DND-41 (cell line): ENCODE data around the gene ZIC4.

Experiments
- EZH2 ChIP-seq: IDR thresholded peaks from 3 replicates; pipeline ENCODE4 v1.6.1; 2012; ENCODE audit warnings: borderline replicate concordance, low read depth, mild to moderate bottlenecking, moderate library complexity, low read length, inconsistent platforms; ENCODE audit not compliant: severe bottlenecking
- TF ChIP-seq, protein P1 (sequence below): IDR thresholded peaks from 2 replicates; pipeline ENCODE4 v1.5.1; 2012; ENCODE audit warnings: borderline replicate concordance, low read length, moderate library complexity, mild to moderate bottlenecking; ENCODE audit not compliant: poor library complexity, severe bottlenecking; ENCODE audit errors: extremely low read depth

DNA sequence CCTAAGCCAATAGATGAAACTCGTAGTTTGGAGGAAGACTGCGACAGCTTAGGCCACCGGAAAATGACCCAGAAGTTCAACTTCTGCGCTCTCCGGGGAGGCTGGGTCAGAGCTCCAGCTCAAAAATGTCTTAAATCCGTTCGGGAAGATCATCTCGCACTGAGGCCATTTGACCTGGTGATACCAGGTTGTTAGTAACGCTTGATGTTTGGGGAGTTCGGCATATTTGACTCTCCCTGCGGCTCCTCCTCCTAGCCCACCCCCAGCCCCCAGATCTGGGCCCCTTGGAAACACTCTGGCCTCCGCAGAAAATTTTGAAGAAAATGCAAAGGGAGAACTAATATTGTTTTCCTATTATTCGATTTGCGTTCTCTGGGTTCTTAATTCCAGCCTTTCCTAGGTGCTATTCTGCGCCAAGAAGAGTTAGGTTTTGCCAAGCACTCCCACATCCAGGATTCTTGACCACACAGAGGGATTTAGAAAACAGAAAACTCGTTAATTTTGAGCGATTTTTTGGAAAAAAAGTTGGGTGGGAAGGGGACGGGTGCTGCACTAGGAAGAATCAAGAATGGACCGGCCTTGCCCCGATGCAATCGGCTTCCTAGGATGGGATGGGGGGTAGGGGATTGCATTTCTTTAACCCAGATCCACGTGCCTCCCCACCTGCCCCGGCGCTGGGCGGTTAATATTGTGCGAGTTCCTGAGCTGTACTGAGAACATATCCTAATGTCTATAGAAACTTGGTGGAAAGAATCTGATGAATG is 50.0 kb downstream of the ZIC4 start:
- TF ChIP-seq EZH2 = no peak
- TF ChIP-seq, protein P1, sequence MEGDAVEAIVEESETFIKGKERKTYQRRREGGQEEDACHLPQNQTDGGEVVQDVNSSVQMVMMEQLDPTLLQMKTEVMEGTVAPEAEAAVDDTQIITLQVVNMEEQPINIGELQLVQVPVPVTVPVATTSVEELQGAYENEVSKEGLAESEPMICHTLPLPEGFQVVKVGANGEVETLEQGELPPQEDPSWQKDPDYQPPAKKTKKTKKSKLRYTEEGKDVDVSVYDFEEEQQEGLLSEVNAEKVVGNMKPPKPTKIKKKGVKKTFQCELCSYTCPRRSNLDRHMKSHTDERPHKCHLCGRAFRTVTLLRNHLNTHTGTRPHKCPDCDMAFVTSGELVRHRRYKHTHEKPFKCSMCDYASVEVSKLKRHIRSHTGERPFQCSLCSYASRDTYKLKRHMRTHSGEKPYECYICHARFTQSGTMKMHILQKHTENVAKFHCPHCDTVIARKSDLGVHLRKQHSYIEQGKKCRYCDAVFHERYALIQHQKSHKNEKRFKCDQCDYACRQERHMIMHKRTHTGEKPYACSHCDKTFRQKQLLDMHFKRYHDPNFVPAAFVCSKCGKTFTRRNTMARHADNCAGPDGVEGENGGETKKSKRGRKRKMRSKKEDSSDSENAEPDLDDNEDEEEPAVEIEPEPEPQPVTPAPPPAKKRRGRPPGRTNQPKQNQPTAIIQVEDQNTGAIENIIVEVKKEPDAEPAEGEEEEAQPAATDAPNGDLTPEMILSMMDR = no peak
